IMR-90 (cell line): ENCODE results near the gene CEP83.
"Not testable (repeated sequence)": the region's sequence is repeated elsewhere in the genome, so short reads cannot be mapped to it uniquely, and the experiment has no call there.

Experiments
- CEBPB ChIP-seq: IDR thresholded peaks from 2 replicates; pipeline ENCODE4 v1.6.1; 2012; ENCODE audit warnings: low read depth, low read length, improper control_type of control experiment
- CHD1 ChIP-seq: IDR thresholded peaks from 2 replicates; pipeline ENCODE4 v1.6.1; 2012; ENCODE audit warnings: low read depth, low read length, improper control_type of control experiment
- CTCF ChIP-seq: conservative IDR thresholded peaks from 2 replicates; pipeline ENCODE4 v1.5.1; 2012; ENCODE audit warnings: mild to moderate bottlenecking, low read depth, low read length, improper control_type of control experiment
- NFE2L2 ChIP-seq: fragments of 150-350 bp; IDR thresholded peaks from 2 replicates; pipeline ENCODE4 v1.6.1; 2016; ENCODE audit warnings: low read depth, mild to moderate bottlenecking, low read length
- POLR2A ChIP-seq: IDR thresholded peaks from 2 replicates; pipeline ENCODE4 v1.6.1; 2012; ENCODE audit warnings: mild to moderate bottlenecking, low read depth, low read length
- RAD21 ChIP-seq: IDR thresholded peaks from 2 replicates; pipeline ENCODE4 v1.6.1; 2012; ENCODE audit warnings: low read length, improper control_type of control experiment
- RCOR1 ChIP-seq: IDR thresholded peaks from 2 replicates; pipeline ENCODE4 v1.6.1; 2012; ENCODE audit warnings: mild to moderate bottlenecking, low read length, improper control_type of control experiment; ENCODE audit not compliant: insufficient replicate concordance
- SMC3 ChIP-seq: fragments of 150-350 bp; IDR thresholded peaks from 2 replicates; pipeline ENCODE4 v1.6.1; 2016; ENCODE audit warnings: low read depth, mild to moderate bottlenecking, antibody characterized with exemption, low read length, moderate library complexity
- USF2 ChIP-seq: fragments of 150-350 bp; IDR thresholded peaks from 2 replicates; pipeline ENCODE4 v1.6.1; 2017; ENCODE audit warnings: mild to moderate bottlenecking, antibody characterized with exemption, low read length, low read depth

- not testable (repeated sequence) for TF ChIP-seq CTCF, NFE2L2, RCOR1, POLR2A, CHD1, SMC3, RAD21, CEBPB, USF2
Measured at GRCh38 chr12:94454318-94454717, 5.3 kb downstream of the CEP83 start.
